Stimulated activated CD4-positive, alpha-beta T cell treated with anti-CD3 and anti-CD28 coated beads, Interleukin-2, amount 100 ng/mL, for 48 hours (primary cell): Measurements from ENCODE around the gene PPIP5K1.
"Not testable (repeated sequence)": the region's sequence is repeated elsewhere in the genome, so short reads cannot be mapped to it uniquely, and the experiment has no call there.

ENCODE experiments used
- DNase-seq, 2 donors: peaks; one replicate each; pipeline ENCODE4 v3.0.0-alpha.2; 2020

Gene PPIP5K1

GRCh38 chr15:43589778-43590466 lies at the start of gene PPIP5K1:
Gene PPIP5K1, minus strand, starts transcription at chr15:43590208. Its CDS starts 5,704 bp downstream, at chr15:43584504.
- not testable (repeated sequence) for DNase-seq

- DNase-seq = not testable (repeated sequence)
Measured at GRCh38 chr15:43638464-43639204, 48.6 kb upstream of the PPIP5K1 start.

GRCh38 chr15:43626937-43627336 lies 36.9 kb upstream of the PPIP5K1 start:
- DNase-seq = not testable (repeated sequence)

GRCh38 chr15:43625106-43625505 lies 35.1 kb upstream of the PPIP5K1 start:
- no peak for DNase-seq

GRCh38 chr15:43622068-43622799 lies 32.2 kb upstream of the PPIP5K1 start:
- not testable (repeated sequence) for DNase-seq

GRCh38 chr15:43618700-43619099 lies 28.7 kb upstream of the PPIP5K1 start, which contains the start of gene STRC:
Gene STRC, minus strand, starts transcription at chr15:43618800. Its CDS starts 78 bp downstream, at chr15:43618722.
- DNase-seq = not testable (repeated sequence)

- DNase-seq = not testable (repeated sequence)
Measured at GRCh38 chr15:43617750-43618149, 27.7 kb upstream of the PPIP5K1 start.

GRCh38 chr15:43602233-43602632 lies 12.2 kb upstream of the PPIP5K1 start:
- DNase-seq = not testable (repeated sequence)

- DNase-seq = not testable (repeated sequence)
Measured at GRCh38 chr15:43600200-43600599, 10.2 kb upstream of the PPIP5K1 start.

- DNase-seq = not testable (repeated sequence)
Measured at GRCh38 chr15:43599131-43599530, 9.1 kb upstream of the PPIP5K1 start.

GRCh38 chr15:43593328-43594190 lies 3.6 kb upstream of the PPIP5K1 start, which contains the start of gene CKMT1B:
Gene CKMT1B, plus strand, starts transcription at chr15:43594027. Its CDS starts 192 bp downstream, at chr15:43594219.
- not testable (repeated sequence) for DNase-seq

- DNase-seq = not testable (repeated sequence)
Measured at GRCh38 chr15:43592841-43593240, 2.8 kb upstream of the PPIP5K1 start.

- DNase-seq = not testable (repeated sequence)
Measured at GRCh38 chr15:43574607-43575006, 15.4 kb downstream of the PPIP5K1 start.

- DNase-seq = not testable (repeated sequence)
Measured at GRCh38 chr15:43566615-43567014, 23.4 kb downstream of the PPIP5K1 start.

- not testable (repeated sequence) for DNase-seq
Measured at GRCh38 chr15:43563793-43564192, 26.2 kb downstream of the PPIP5K1 start.

GRCh38 chr15:43562753-43563152 lies 27.3 kb downstream of the PPIP5K1 start:
- DNase-seq = not testable (repeated sequence)

- DNase-seq = no peak
Measured at GRCh38 chr15:43552986-43553385, 37.0 kb downstream of the PPIP5K1 start.

GRCh38 chr15:43552256-43552655 lies 37.8 kb downstream of the PPIP5K1 start:
- no peak for DNase-seq

- DNase-seq = no peak
Measured at GRCh38 chr15:43550527-43551363, 39.3 kb downstream of the PPIP5K1 start.

- DNase-seq = no peak
Measured at GRCh38 chr15:43547539-43547938, 42.5 kb downstream of the PPIP5K1 start.

- DNase-seq = no peak
Measured at GRCh38 chr15:43545426-43545825, 44.6 kb downstream of the PPIP5K1 start.
